HCT116 (cell line): ENCODE data around the gene MBD1. TPM values are rescaled to one million over a fixed set of nuclear protein-coding genes. Genes with fewer than 3 reads are reported as not detected.

ENCODE experiments used
- ATAC-seq: fragments of 200-7000 bp; cut with Tn5 transposase; 2 replicates; pipeline ENCODE4 v1.9.1; 2020; ENCODE audit warnings: mild to moderate bottlenecking, moderate library complexity
- BruUV-seq: library from RNA; stranded (reverse); fragments of 400-500 nt; replicated peaks from 2 replicates; lab custom pipeline; 2021; lab: Mats Ljungman, UMichigan
- CTCF ChIA-PET: fragments of 300-600 bp; sonication (Branson Sonifier 250); formaldehyde crosslinking; loops from one replicate; lab custom pipeline; 2021; ENCODE audit warnings: antibody characterized with exemption; lab: Charles Lee
- POLR2A ChIA-PET: fragments of 300-600, 350-600 bp; sonication (Branson Sonifier 250); formaldehyde crosslinking; loops from one replicate; lab custom pipeline; 2021; ENCODE audit warnings: antibody characterized with exemption; lab: Charles Lee
- RAD21 ChIA-PET, 2 experiments: fragments of 300-600 bp; sonication (Branson Sonifier 250); formaldehyde crosslinking; loops; one replicate each; lab custom pipeline; 2023; ENCODE audit warnings: low total read pairs in 2 of 2; ENCODE audit not compliant: uncharacterized antibody in 2 of 2, unreplicated experiment in 2 of 2, low non-redundant PET in 1 of 2; lab: Charles Lee
- DNase-seq: peaks from one replicate; pipeline ENCODE4 v3.0.0-alpha.2; 2010; ENCODE audit warnings: low read depth, low spot score
- H2AFZ ChIP-seq: fragments of 200-600 bp; shearing (Covaris generic), sonication (generic); 2 replicates; pipeline ENCODE4 v1.6.1; 2017; ENCODE audit warnings: low read depth, mixed run types, mixed read lengths, antibody characterized with exemption, low read length; ENCODE audit not compliant: poor library complexity, severe bottlenecking
- H3K27ac ChIP-seq: 2 replicates; pipeline ENCODE4 v1.5.1; 2012; ENCODE audit warnings: low read depth, low read length
- H3K27me3 ChIP-seq: fragments of 200-600 bp; sonication (generic); 2 replicates; pipeline ENCODE4 v1.6.1; 2016; ENCODE audit warnings: mixed run types, low read length, mixed read lengths; ENCODE audit not compliant: insufficient read depth
- H3K36me3 ChIP-seq, 2 experiments: fragments of 200-500 bp in 1 of 2; fragments of 200-600 bp in 1 of 2; sonication (Bioruptor generic) in 1 of 2; sonication (generic) in 1 of 2; 2 replicates each; pipeline versions ENCODE4 v1.5.1 to v1.6.1; 2014 to 2016; ENCODE audit warnings: low read length in 2 of 2, inconsistent platforms in 1 of 2, mixed read lengths in 1 of 2, mixed run types in 1 of 2; ENCODE audit not compliant: insufficient read depth in 2 of 2, control insufficient read depth in 1 of 2
- H3K4me1 ChIP-seq, 2 experiments: fragments of 200-600 bp in 1 of 2; sonication (generic) in 1 of 2; 2 replicates each; pipeline versions ENCODE4 v1.5.1 to v1.6.1; 2012 to 2017; ENCODE audit warnings: low read length in 2 of 2, inconsistent platforms in 1 of 2, mild to moderate bottlenecking in 1 of 2, mixed read lengths in 1 of 2, mixed run types in 1 of 2, moderate library complexity in 1 of 2; ENCODE audit not compliant: insufficient read depth in 2 of 2, control insufficient read depth in 1 of 2
- H3K4me2 ChIP-seq: fragments of 200-600 bp; sonication (generic); 2 replicates; pipeline ENCODE4 v1.6.1; 2017; ENCODE audit warnings: mixed run types, low read length, mixed read lengths
- H3K4me3 ChIP-seq, 2 experiments: fragments of 200-600 bp in 1 of 2; sonication (generic) in 1 of 2; replicated peaks in 1 of 2; 2 replicates each; pipeline ENCODE4 v1.5.1; 2011 to 2016; ENCODE audit warnings: low read length in 2 of 2, control low read depth in 1 of 2, low read depth in 1 of 2, mild to moderate bottlenecking in 1 of 2, mixed read lengths in 1 of 2, mixed run types in 1 of 2
- H3K79me2 ChIP-seq: fragments of 200-600 bp; sonication (generic); 2 replicates; pipeline ENCODE4 v1.6.1; 2017; ENCODE audit warnings: mild to moderate bottlenecking, mixed run types, low read length, moderate library complexity, mixed read lengths; ENCODE audit not compliant: insufficient read depth
- H3K9ac ChIP-seq: fragments of 200-600 bp; sonication (generic); 2 replicates; pipeline ENCODE4 v1.6.1; 2016; ENCODE audit warnings: low read length, mixed read lengths
- H3K9me2 ChIP-seq: fragments of 200-600 bp; sonication (generic), shearing (Covaris generic); 2 replicates; pipeline ENCODE4 v1.6.1; 2017; ENCODE audit warnings: mixed run types, mild to moderate bottlenecking, moderate library complexity; ENCODE audit not compliant: insufficient read depth
- H3K9me3 ChIP-seq, 2 experiments: fragments of 200-500 bp in 1 of 2; fragments of 200-600 bp in 1 of 2; sonication (Bioruptor generic) in 1 of 2; sonication (generic) in 1 of 2; 2 replicates each; pipeline ENCODE4 v1.6.1; 2014 to 2017; ENCODE audit warnings: low read length in 2 of 2, mixed read lengths in 2 of 2, inconsistent platforms in 1 of 2, low read depth in 1 of 2, mild to moderate bottlenecking in 1 of 2, mixed run types in 1 of 2, moderate library complexity in 1 of 2; ENCODE audit not compliant: control insufficient read depth in 1 of 2, insufficient read depth in 1 of 2
- H4K20me1 ChIP-seq: fragments of 200-600 bp; sonication (generic), shearing (Covaris generic); 2 replicates; pipeline ENCODE4 v1.6.1; 2017; ENCODE audit warnings: mixed run types, mild to moderate bottlenecking, moderate library complexity; ENCODE audit not compliant: insufficient read depth
- EZH2phosphoT487 ChIP-seq: fragments of 200-600 bp; IDR thresholded peaks from 2 replicates; pipeline ENCODE4 v1.6.1; 2018; ENCODE audit warnings: antibody characterized with exemption, borderline replicate concordance
- POLR2AphosphoS5 ChIP-seq: IDR thresholded peaks from 2 replicates; pipeline ENCODE4 v1.6.1; 2011; ENCODE audit warnings: mild to moderate bottlenecking, low read depth, low read length, moderate library complexity
- ZBTB33 ChIP-seq: IDR thresholded peaks from 2 replicates; pipeline ENCODE4 v1.6.1; 2011; ENCODE audit warnings: mild to moderate bottlenecking, low read length, moderate library complexity; ENCODE audit not compliant: insufficient replicate concordance; ENCODE audit errors: extremely low read depth
- intact Hi-C: fragments of 100-400 bp; cut with micrococcal nuclease; formaldehyde crosslinking; loops from 2 replicates; pipeline ENCODE4 v1.10.0; 2022
- total RNA-seq: library from RNA; stranded (reverse); gene quantifications from one replicate; pipeline ENCODE4 v1.2.1, GENCODE V29; 2021; ENCODE audit not compliant: unreplicated experiment

MBD1 gene
- total RNA-seq, 1 experiment from 2014 or later, result 63.9 TPM

- no peak overlapping the region for H3K4me3 ChIP-seq
- no TSS peak for BruUV-seq
- ATAC-seq (no peak), DNase-seq (no peak)
- H3K36me3 ChIP-seq, result peaks cover 4 to 34% of the 10 kb centered on the region in 2 experiments; a peak in 3 of 4 replicates
- no peaks in the 10 kb centered on the region for H3K27me3 ChIP-seq
- H3K27ac ChIP-seq, result no peak overlapping the region
- H2AFZ ChIP-seq, result no peak overlapping the region
- intact Hi-C loops, result loop anchor here (5.0 to 10.0 kb wide), 3 partner anchors 72 to 790 kb away; partner anchors contain the start of gene RPL17
- ChIA-PET RAD21 (no interaction called here), CTCF (no interaction called here), POLR2A (no interaction called here)
- H4K20me1 ChIP-seq, result no peaks in the 10 kb centered on the region
- peaks cover 34% of the 10 kb centered on the region for H3K79me2 ChIP-seq
- no peak for TF ChIP-seq EZH2phosphoT487
- H3K9ac ChIP-seq, result no peak overlapping the region
- H3K9me2 ChIP-seq, result no peaks in the 10 kb centered on the region
- no peaks in the 10 kb centered on the region for H3K9me3 ChIP-seq
- peaks cover 7 to 36% of the 10 kb centered on the region in 2 experiments; a peak in 3 of 4 replicates for H3K4me1 ChIP-seq
- H3K4me2 ChIP-seq, result peak overlapping the region; percentile 19; the same call in 1 of the 2 replicates
Measured at GRCh38 chr18:50285071-50285470, 3.7 kb upstream of the MBD1 start.

GRCh38 chr18:50284255-50284885, 3.0 kb upstream of the MBD1 start:
- peaks cover 41% of the 10 kb centered on the region for H3K79me2 ChIP-seq
- no peak for TF ChIP-seq ZBTB33
- 0 out of 2 replicates have a peak, but pooled peaks have one; percentile 23 for TF ChIP-seq POLR2AphosphoS5
- no peak overlapping the region for H3K27ac ChIP-seq
- no peaks in the 10 kb centered on the region for H4K20me1 ChIP-seq
- H2AFZ ChIP-seq, result no peak overlapping the region
- RAD21 ChIA-PET, result no interaction called here
- H3K27me3 ChIP-seq, result no peaks in the 10 kb centered on the region
- POLR2A ChIA-PET, result no interaction called here
- peak overlapping the region; percentile 19 for H3K4me2 ChIP-seq
- H3K4me1 ChIP-seq, result peaks cover 10 to 41% of the 10 kb centered on the region in 2 experiments; a peak in 3 of 4 replicates
- intact Hi-C loops, result loop anchor here (10.0 kb wide), 1 partner anchor 790 kb away; the partner anchor contains the start of gene RPL17
- no peak overlapping the region for H3K9ac ChIP-seq
- DNase-seq (peak; percentile 15), ATAC-seq (no peak)
- H3K9me2 ChIP-seq, result no peaks in the 10 kb centered on the region
- CTCF ChIA-PET, result no interaction called here
- no peaks in the 10 kb centered on the region for H3K9me3 ChIP-seq
- H3K36me3 ChIP-seq, result peaks cover 4 to 39% of the 10 kb centered on the region in 2 experiments; a peak in 3 of 4 replicates
- BruUV-seq, result no TSS peak
- no peak overlapping the region for H3K4me3 ChIP-seq
